ENCODE data around the gene ZNF618. TPM values are rescaled to one million over a fixed set of nuclear protein-coding genes. Genes with fewer than 3 reads are reported as not detected.

Gene ZNF618
- total RNA-seq, 1 donor from 2014 or later = 0.19 TPM

DNA sequence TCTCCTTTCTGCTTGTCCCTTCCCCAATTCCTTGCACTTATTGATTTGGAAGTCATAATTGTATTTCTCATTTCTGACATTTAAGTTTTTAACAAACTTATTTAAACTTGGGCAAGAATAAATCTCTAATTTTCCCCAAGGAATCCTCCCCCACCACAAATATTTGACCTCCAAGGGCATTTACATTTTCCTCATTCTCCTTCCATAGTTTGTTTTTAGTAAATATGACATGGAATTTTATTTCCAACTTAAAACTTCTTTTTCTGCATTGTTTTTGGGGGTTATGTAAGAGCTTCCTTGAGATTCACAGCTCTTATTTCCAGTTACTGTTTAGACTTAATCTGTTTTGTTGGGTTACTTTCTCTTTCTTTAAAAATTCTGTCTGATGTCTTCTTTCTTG lies 64.9 kb downstream of the ZNF618 start:
- Mint-ChIP-seq H3K4me3 (no peak overlapping the region), H3K36me3 (ENCODE audit: low read depth) (no peaks in the 10 kb centered on the region), H3K4me1 (no peaks in the 10 kb centered on the region), H3K27ac (no peak overlapping the region), H3K9me3 (no peaks in the 10 kb centered on the region), H3K27me3 (peaks cover 15% of the 10 kb centered on the region)
- no peak for DNase-seq
- intact Hi-C loops (cut with micrococcal nuclease) = no loop called here

DNA sequence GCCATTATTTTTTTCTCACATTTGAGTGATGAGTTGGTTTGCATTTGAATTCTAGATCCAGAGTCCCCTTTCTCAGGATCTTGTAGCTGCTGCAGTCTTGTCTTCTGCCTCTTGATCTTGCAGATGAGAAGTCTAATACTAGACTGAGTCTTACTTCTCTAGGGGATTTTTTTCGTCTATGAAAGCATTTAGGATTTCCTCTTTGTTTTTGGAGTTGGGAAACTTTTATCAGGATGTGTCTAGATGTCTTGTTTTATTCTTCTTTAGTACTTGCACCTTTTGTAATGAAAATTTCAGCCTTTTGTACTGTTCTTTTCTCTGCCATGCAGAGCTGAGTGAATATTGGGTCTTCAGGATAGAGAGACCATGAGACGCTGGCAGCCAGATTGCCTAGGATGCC lies 65.4 kb downstream of the ZNF618 start:
- Mint-ChIP-seq H3K4me1 (no peaks in the 10 kb centered on the region), H3K4me3 (no peak overlapping the region), H3K27me3 (peaks cover 15% of the 10 kb centered on the region), H3K9me3 (no peaks in the 10 kb centered on the region), H3K36me3 (ENCODE audit: low read depth) (no peaks in the 10 kb centered on the region), H3K27ac (no peak overlapping the region)
- intact Hi-C loops (cut with micrococcal nuclease) = no loop called here
- no peak for DNase-seq

DNA sequence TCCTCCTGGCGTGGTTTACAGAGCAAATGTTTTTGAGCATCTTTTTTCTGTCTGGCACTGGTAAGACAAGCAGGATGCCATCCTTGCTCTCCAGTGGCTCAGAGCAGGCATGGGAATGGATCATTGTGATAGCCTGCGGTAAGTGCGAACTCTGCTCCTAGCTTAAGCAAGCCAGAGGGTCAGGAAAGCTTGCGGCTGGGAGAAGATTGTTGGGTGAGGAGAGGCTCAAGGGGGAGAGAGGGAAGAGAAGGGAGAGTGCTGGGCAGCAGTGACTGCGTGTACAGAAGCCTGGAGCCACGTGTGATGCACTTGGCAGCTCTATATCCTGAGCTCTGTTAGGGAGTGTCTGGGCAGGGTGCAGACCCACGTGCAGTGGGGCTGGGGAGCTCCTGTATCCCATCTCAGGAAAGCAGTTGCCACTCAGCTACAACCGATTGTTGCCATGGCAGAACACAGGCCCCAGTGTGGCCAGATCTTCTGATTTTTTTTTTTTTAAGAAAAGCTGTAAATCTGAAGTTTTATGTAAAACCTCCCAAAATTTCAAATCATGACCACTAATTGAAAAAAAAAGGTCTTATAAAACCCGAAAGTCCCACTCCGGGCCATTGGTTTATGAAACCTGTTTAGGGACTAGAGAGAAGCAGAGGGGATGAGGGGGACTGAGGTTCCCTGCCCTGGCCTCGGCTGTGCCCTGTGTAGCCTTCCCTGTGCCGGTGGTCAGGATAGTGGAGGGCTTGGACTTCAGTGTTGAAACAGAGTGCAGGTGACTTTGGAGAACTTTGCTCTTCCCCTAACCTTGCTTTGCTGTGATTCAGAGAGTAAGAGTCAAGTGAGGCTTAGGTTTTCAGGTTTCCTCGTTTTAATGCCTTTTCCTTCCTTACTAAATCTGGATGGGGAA lies 67.3 kb downstream of the ZNF618 start:
- H3K27me3 Mint-ChIP-seq = peaks cover 12% of the 10 kb centered on the region

DNA sequence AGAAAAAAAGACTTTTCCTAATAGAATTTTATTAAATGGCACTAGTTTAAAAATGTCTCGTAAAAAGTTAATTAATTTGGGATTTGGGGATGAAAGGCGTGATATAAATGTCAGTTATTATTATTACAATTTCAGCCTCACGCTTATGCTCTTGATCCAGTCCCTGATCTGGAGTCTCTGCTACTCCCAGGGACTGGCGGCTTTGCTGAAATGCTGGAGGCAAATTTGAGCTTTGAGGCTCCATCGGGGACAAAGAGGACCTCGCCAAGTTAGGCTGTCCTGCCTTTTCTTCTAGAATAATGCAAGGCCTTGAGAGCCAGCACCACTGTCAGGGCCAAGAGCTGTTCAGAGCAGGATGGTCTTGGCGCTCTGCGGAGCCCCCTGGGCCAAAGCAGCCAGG lies 69.7 kb downstream of the ZNF618 start:
- Mint-ChIP-seq H3K9me3 (no peaks in the 10 kb centered on the region), H3K27me3 (peaks cover 8% of the 10 kb centered on the region), H3K27ac (no peak overlapping the region), H3K4me3 (no peak overlapping the region), H3K4me1 (no peaks in the 10 kb centered on the region), H3K36me3 (ENCODE audit: low read depth) (no peaks in the 10 kb centered on the region)
- intact Hi-C loops (cut with micrococcal nuclease) = no loop called here
- DNase-seq = no peak

More for the DNA sequence above, 67.3 kb downstream of the ZNF618 start:
- H3K4me1 Mint-ChIP-seq = no peaks in the 10 kb centered on the region
- H3K36me3 Mint-ChIP-seq (ENCODE audit: low read depth) = no peaks in the 10 kb centered on the region
- no peak overlapping the region for H3K4me3 Mint-ChIP-seq
- intact Hi-C loops (cut with micrococcal nuclease) = no loop called here
- no peaks in the 10 kb centered on the region for H3K9me3 Mint-ChIP-seq
- H3K27ac Mint-ChIP-seq = no peak overlapping the region
- no peak for DNase-seq

DNA sequence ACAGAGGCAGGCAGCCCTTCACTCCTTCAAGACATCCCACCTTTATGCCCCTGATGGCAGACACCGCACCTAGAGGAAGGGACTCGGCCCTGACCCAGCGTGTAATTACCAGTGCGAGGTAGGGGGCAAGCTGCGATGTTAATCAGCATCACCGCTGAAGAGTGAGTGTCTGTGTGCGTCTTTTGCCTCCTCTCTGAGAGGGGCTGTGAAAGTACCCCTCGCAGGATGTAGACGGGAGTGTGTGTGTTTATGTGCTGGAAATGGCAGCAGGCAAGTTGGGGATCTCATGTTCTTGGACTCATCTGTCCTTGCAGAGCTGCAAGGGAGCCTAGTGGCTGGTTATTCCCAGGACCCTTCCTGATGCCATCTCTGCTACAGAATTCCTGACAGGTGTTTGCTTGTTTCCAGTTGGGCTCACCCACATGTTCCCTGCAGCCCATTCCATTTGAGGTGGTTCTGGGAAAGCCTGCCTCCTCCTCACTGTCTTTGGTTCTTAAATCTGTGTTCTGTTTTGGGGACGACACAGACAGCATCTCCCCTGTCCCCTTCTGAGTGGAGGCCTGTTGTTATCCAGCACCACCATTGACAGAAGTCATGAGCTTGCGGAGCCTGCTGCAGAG lies 70.5 kb downstream of the ZNF618 start:
- DNase-seq = no peak
- intact Hi-C loops (cut with micrococcal nuclease) = no loop called here
- Mint-ChIP-seq H3K4me1 (no peaks in the 10 kb centered on the region), H3K4me3 (no peak overlapping the region), H3K27me3 (peaks cover 2% of the 10 kb centered on the region), H3K27ac (no peak overlapping the region), H3K36me3 (ENCODE audit: low read depth) (no peaks in the 10 kb centered on the region), H3K9me3 (no peaks in the 10 kb centered on the region)

DNA sequence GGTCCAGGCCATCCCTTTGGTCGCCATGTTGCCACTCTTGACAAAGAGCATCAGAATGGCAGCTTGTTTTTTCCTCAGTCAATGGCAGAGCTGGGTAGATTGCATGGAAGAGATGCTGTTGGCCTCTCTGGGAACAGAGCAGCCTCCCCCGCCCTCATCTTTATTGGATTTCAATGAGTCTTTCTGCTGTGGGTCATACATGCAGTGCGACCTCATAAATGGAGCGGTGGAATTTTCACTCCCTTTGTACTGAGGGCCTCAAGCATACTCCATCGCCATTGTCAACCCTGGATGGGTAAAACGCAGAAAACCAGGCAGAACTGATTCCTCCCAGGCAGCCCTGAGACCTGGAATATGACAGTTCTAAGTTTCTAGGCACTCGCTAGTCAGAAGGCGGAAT lies 71.8 kb downstream of the ZNF618 start:
- no peaks in the 10 kb centered on the region for H3K27me3 Mint-ChIP-seq
- intact Hi-C loops (cut with micrococcal nuclease) = no loop called here
- no peak for DNase-seq
- H3K9me3 Mint-ChIP-seq = no peaks in the 10 kb centered on the region
- H3K27ac Mint-ChIP-seq = no peak overlapping the region
- H3K36me3 Mint-ChIP-seq (ENCODE audit: low read depth) = no peaks in the 10 kb centered on the region
- no peak overlapping the region for H3K4me3 Mint-ChIP-seq
- H3K4me1 Mint-ChIP-seq = no peaks in the 10 kb centered on the region

DNA sequence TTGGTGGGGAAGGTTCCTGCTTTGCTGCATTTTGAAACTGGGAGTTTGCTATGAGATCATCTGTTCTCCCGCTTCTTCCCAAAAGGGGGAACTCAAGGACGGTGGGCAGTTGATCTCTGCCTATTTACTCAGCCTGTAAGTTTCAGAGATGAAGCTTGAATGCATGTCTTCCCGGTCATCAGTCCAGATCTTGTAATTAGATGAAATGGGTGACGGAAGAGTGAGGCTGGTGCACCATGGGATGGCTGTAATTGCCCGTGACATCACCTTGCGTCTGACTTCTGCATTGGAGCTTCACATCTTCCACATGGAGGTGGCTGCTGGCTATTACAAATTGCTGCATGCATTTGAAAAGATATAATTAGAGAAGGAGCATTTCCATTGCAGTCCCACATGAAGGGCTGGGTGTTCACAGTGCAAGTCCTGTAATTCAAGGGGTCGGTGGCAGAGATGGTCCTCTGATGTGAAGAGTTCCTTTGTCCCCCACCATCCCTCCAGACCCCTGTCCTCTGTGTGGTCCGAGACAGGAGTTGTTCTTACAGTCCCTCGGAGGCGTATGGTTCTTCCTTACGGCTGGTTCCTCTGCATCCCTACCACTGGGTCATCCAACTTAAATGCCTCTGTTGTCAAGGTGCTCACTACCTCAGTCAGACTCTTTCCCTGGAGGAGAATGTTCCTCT lies 72.9 kb downstream of the ZNF618 start:
- H3K36me3 Mint-ChIP-seq (ENCODE audit: low read depth) = no peaks in the 10 kb centered on the region
- H3K9me3 Mint-ChIP-seq = no peaks in the 10 kb centered on the region
- intact Hi-C loops (cut with micrococcal nuclease) = no loop called here
- DNase-seq = no peak
- H3K27ac Mint-ChIP-seq = no peak overlapping the region
- H3K4me3 Mint-ChIP-seq = no peak overlapping the region
- H3K4me1 Mint-ChIP-seq = no peaks in the 10 kb centered on the region
- H3K27me3 Mint-ChIP-seq = no peaks in the 10 kb centered on the region

DNA sequence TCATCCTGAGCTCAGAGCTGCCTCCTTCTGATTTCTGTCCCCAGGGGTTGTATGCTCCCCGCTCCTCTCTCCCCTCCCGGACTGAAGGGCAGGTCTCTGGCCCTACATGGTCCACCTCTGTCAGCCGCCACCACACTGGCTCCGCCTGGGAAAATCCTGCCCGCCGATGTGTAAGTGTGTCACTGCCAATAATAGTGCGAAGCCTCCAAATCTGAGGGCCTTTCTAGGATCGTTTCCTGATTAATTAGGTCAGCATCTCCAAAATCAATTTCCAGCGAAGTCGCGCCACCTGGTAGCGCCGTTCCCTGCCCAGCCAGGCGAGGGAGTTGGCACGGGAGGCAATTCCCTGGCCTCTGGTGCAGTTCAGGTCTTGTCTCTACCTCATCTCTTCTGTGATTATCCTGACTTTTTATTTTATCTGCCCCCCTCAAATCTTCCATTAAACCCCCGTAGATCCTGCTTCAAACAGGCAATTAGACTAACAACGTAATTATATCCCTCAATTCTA lies 73.5 kb downstream of the ZNF618 start:
- Mint-ChIP-seq H3K4me3 (no peak overlapping the region), H3K36me3 (ENCODE audit: low read depth) (no peaks in the 10 kb centered on the region), H3K4me1 (no peaks in the 10 kb centered on the region), H3K27ac (no peak overlapping the region), H3K9me3 (no peaks in the 10 kb centered on the region), H3K27me3 (no peaks in the 10 kb centered on the region)
- intact Hi-C loops (cut with micrococcal nuclease) = no loop called here
- DNase-seq = no peak

DNA sequence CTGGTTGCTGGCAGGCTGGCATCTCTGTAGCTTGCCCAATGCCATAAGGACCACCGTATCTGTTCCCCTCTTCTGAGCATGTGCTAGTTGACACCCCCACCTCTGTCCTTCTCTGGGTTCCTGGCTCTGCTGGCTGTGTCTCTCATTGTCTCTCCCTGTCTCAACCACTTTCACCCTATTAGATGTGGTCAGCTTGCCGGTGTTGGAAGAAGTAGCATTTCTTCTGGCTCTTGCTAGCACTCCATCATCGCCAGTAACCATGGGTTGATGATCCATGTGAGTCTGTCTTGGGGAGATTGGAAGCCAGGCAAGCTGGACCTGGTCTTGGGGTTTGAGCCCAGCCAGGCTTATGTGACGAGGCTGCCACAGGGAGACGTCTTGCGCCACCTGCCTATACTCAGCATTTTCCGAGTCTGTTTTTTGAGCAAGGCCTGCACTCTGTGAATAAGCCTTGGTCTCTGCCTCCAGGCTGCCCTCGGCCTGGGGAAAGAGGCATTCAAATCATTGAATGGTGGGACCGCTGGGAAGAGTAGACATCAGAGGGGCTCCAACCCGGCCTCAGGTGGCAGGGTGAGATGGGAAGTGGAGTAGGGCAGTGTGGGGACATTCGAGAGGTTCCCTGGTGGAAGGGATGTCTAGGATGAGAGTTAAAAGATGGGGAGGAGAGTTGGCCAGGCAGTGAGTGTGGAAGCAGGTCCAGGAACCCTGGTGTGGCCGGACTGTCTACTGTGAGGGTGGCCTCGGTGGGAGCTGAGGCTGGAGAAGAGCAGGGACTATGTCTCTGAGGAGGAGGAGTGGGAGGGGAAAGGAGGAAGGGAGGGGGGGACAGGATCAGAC lies 74.3 kb downstream of the ZNF618 start:
- Mint-ChIP-seq H3K36me3 (ENCODE audit: low read depth) (no peaks in the 10 kb centered on the region), H3K4me1 (no peaks in the 10 kb centered on the region), H3K9me3 (no peaks in the 10 kb centered on the region), H3K4me3 (no peak overlapping the region), H3K27ac (no peak overlapping the region), H3K27me3 (peaks cover 2% of the 10 kb centered on the region)
- intact Hi-C loops (cut with micrococcal nuclease) = no loop called here
- DNase-seq = no peak

DNA sequence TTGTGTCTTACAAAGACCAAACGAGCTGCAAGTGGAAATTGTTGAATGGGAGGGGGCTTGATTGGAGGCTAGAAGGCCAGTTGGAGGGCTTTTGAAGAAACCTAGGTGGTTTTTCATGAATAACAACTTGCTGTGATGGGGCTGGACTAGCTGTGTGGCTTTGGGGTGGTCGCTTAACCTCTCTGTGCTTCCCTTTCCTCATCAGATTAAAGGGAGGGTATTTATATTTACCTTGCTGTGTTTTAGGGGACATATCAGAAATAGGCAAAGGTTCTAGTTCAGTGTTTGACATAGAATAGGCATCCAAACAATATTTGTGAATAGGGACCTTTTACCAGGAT lies 74.9 kb downstream of the ZNF618 start:
- H3K9me3 Mint-ChIP-seq = no peaks in the 10 kb centered on the region
- DNase-seq = no peak
- H3K4me3 Mint-ChIP-seq = no peak overlapping the region
- no peak overlapping the region for H3K27ac Mint-ChIP-seq
- no peaks in the 10 kb centered on the region for H3K36me3 Mint-ChIP-seq (ENCODE audit: low read depth)
- H3K27me3 Mint-ChIP-seq = peaks cover 2% of the 10 kb centered on the region
- intact Hi-C loops (cut with micrococcal nuclease) = no loop called here
- H3K4me1 Mint-ChIP-seq = no peaks in the 10 kb centered on the region

DNA sequence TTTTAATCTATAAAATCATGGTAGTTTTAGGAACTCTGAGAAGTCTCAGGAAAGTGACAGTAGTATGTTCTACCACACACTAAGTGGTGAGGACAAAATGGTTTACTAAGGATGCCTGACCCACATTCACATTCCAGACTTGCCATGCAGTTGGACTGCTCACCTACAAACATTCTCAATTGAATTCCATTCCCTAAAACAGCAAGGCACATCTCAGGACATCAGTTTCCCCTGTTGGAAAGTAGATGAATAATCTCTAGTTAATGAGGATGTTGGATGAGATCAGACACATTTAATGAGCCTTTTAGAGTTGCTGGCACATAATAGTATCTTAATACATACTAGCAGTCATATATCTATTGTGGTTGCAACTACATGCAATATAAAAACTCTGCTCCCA lies 76.6 kb downstream of the ZNF618 start:
- no peak for DNase-seq
- Mint-ChIP-seq H3K36me3 (ENCODE audit: low read depth) (no peaks in the 10 kb centered on the region), H3K4me3 (no peak overlapping the region), H3K27me3 (peaks cover 2% of the 10 kb centered on the region), H3K9me3 (no peaks in the 10 kb centered on the region), H3K27ac (no peak overlapping the region), H3K4me1 (no peaks in the 10 kb centered on the region)
- intact Hi-C loops (cut with micrococcal nuclease) = no loop called here

DNA sequence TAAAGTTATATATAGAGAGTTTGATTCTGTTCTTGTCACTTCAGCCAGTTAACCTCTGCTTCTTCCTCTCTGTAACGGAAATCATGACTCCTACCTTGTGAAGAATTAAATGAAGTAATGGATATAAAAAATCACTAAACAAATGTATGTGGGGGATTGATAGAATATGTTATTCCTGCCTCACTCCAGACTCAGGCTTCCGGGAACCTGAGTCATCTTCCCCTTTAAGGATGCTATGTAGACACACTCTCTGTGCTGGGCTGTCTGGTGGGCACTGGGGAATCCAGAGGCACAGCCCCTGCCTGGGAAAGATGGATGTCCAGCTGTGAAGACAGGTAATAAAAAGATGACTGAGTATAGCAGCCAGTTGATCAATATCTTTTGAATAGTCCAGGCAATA lies 77.4 kb downstream of the ZNF618 start:
- Mint-ChIP-seq H3K4me3 (no peak overlapping the region), H3K9me3 (no peaks in the 10 kb centered on the region), H3K27ac (no peak overlapping the region), H3K27me3 (peaks cover 2% of the 10 kb centered on the region), H3K36me3 (ENCODE audit: low read depth) (no peaks in the 10 kb centered on the region), H3K4me1 (no peaks in the 10 kb centered on the region)
- DNase-seq = no peak
- intact Hi-C loops (cut with micrococcal nuclease) = no loop called here

DNA sequence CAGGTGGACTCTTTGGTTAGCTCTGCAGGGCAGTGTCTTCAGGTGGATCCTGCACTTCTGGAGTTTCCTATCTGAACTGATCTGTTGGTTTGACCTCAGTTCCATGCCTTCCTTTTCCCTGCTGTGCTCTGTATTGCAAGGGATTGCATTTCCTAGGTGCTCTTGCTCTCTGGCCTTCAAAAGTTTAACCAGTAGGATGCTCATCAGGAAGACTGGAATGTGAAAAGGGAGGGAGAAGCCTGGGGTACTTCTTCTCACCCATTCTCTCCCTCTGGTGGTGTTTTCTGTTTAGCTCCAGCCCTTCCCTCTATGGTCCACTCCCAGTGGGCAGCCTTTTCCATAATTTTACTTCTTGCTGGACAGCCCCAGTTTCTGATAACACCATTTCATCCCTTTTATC lies 78.5 kb downstream of the ZNF618 start:
- no peak overlapping the region for H3K4me3 Mint-ChIP-seq
- peaks cover 2% of the 10 kb centered on the region for H3K27me3 Mint-ChIP-seq
- no peaks in the 10 kb centered on the region for H3K9me3 Mint-ChIP-seq
- H3K27ac Mint-ChIP-seq = no peak overlapping the region
- no peak for DNase-seq
- no peaks in the 10 kb centered on the region for H3K36me3 Mint-ChIP-seq (ENCODE audit: low read depth)
- H3K4me1 Mint-ChIP-seq = no peaks in the 10 kb centered on the region
- intact Hi-C loops (cut with micrococcal nuclease) = no loop called here

Measured in activated CD4-positive, alpha-beta T cell treated with anti-CD3 and anti-CD28 coated beads, Interleukin-2, amount 10 ng/mL, durations not matched to agents 24 days and 14 days (primary cell).